Measurements from ENCODE around the gene PKLR. TPM values are rescaled to one million over a fixed set of nuclear protein-coding genes. Genes with fewer than 3 reads are reported as not detected.

PKLR gene
- total and polyA plus RNA-seq, 2 of the 4 experiments (the other 2 are of a cell fraction): 0.03 TPM; not detected in 1

GRCh38 chr1:155250633-155251449 is 50.4 kb downstream of the PKLR start (continued):
- TF ChIP-seq RAD21 (IDR thresholded peaks at IDR 0.05; ENCODE audit: low read length) (peak; percentile 93), BHLHE40 (IDR thresholded peaks at IDR 0.05; ENCODE audit: low read depth, low read length) (no peak), NFE2L2 (IDR thresholded peaks at IDR 0.05; ENCODE audit: low read depth, low read length) (no peak)

GRCh38 chr1:155250246-155250632 is 51.0 kb downstream of the PKLR start:
- Histone ChIP-seq H4K5ac (ENCODE audit: low read depth, low read length) (no peak overlapping the region; the same call in 1 of the 2 replicates), H3K4me1 (ENCODE audit: control insufficient read depth, insufficient read depth, low read length) (peaks cover 14% of the 10 kb centered on the region), H2BK15ac (ENCODE audit: low read depth, low read length) (no peak overlapping the region), H2BK120ac (ENCODE audit: low read depth, low read length) (no peak overlapping the region), H3K9me3 (ENCODE audit: control insufficient read depth, insufficient read depth, low read length) (no peaks in the 10 kb centered on the region), H4K20me1 (ENCODE audit: insufficient read depth, low read length) (no peaks in the 10 kb centered on the region), H2AK5ac (ENCODE audit: low read depth, low read length) (peak overlapping the region; percentile 37; the same call in 1 of the 2 replicates), H3K56ac (ENCODE audit: extremely low read depth, insufficient read depth, low read length) (no peak overlapping the region), H3K27ac (ENCODE audit: insufficient read depth, low read length) (no peak overlapping the region), H3K4me2 (ENCODE audit: low read depth, low read length) (no peak overlapping the region), H3K9ac (ENCODE audit: low read depth, low read length) (no peak overlapping the region), H2BK20ac (ENCODE audit: low read depth, low read length) (no peak overlapping the region), H4K91ac (ENCODE audit: insufficient read depth, low read depth, low read length) (no peak overlapping the region), H4K8ac (ENCODE audit: low read depth in 2 of 2, low read length in 2 of 2) (peak overlapping the region in 1 of 2 experiments; percentile 82; a peak in 1 of 4 replicates), H3K36me3 (ENCODE audit: control insufficient read depth, insufficient read depth, low read length) (peaks cover 16% of the 10 kb centered on the region), H2AFZ (replicated peaks; ENCODE audit: low read length, poor library complexity) (peak overlapping the region; percentile 93), H3K23ac (ENCODE audit: low read depth, low read length) (no peak overlapping the region), H3K18ac (ENCODE audit: low read depth, low read length) (no peak overlapping the region), H3K27me3 (ENCODE audit: control insufficient read depth, insufficient read depth, low read length) (no peaks in the 10 kb centered on the region), H3K79me1 (ENCODE audit: low read depth in 1 of 2, low read length in 2 of 2) (peaks cover 12 to 31% of the 10 kb centered on the region in 2 experiments), H3K14ac (replicated peaks; ENCODE audit: low read depth, low read length) (no peak overlapping the region), H3K4ac (ENCODE audit: low read depth, low read length) (peak overlapping the region; percentile 71), H3K4me3 (ENCODE audit: insufficient read depth, low read depth, low read length) (no peak overlapping the region), H2AK9ac (replicated peaks; ENCODE audit: low read depth, low read length, poor library complexity) (peak overlapping the region; percentile 60), H3K9me1 (ENCODE audit: insufficient read depth, low read length) (peaks cover 4% of the 10 kb centered on the region; the same call in 1 of the 2 replicates), H2BK5ac (ENCODE audit: low read depth, low read length, poor library complexity, severe bottlenecking) (no peak overlapping the region)
- in situ Hi-C loops (cut with MboI; ENCODE audit: low sequenced_read_pairs) (no loop called here), intact Hi-C loops (cut with micrococcal nuclease) (loop anchor here (1.0 to 5.0 kb wide), 3 partner anchors 73 to 398 kb away; no protein-coding TSS in a partner anchor), dilution Hi-C loops (cut with HindIII; ENCODE audit: low sequenced_read_pairs, unreplicated experiment) (no loop called here)
- BruUV-seq (replicated peaks): no TSS peak
- no peak for DNase-seq
- POLR2A ChIA-PET (ENCODE audit: unreplicated experiment): no interaction called here
- WGBS, 2 experiments (ENCODE audit: extremely low coverage in 2 of 2, insufficient read length in 1 of 2): 32% methylated on average over 21 of the region's 28 CpGs; no CpG with 5 or more reads in 1 of the 2 experiments
- CTCF ChIA-PET: interaction anchor here (0.5 to 1.7 kb wide), 13 partner anchors 9 to 494 kb away, joined by 3 to 6 read pairs (median 3); partner anchors contain the start of gene CLK2
- no peak for ATAC-seq (ENCODE audit: low read depth)
- no peak for TF ChIP-seq NFE2L2 (IDR thresholded peaks at IDR 0.05; ENCODE audit: low read depth, low read length)
- no peak for TF ChIP-seq RAD21 (IDR thresholded peaks at IDR 0.05; ENCODE audit: low read length)
- TF ChIP-seq SMC3 (IDR thresholded peaks at IDR 0.05; ENCODE audit: low read depth, low read length): no peak
- TF ChIP-seq RFX5 (IDR thresholded peaks at IDR 0.05; ENCODE audit: low read depth, low read length): no peak
- TF ChIP-seq POLR2A (IDR thresholded peaks at IDR 0.05; ENCODE audit: low read depth, low read length): no peak
- TF ChIP-seq MXI1 (IDR thresholded peaks at IDR 0.05; ENCODE audit: borderline replicate concordance, low read depth, low read length): no peak
- no peak for TF ChIP-seq CTCF (conservative IDR thresholded peaks at IDR 0.05; ENCODE audit: low read depth, low read length)
- TF ChIP-seq ELK1 (IDR thresholded peaks at IDR 0.05; ENCODE audit: borderline replicate concordance, low read depth, low read length): no peak
- TF ChIP-seq CEBPB (IDR thresholded peaks at IDR 0.05; ENCODE audit: low read depth, low read length): no peak
- no peak for TF ChIP-seq USF2 (IDR thresholded peaks at IDR 0.05; ENCODE audit: low read depth, low read length)
- no peak for TF ChIP-seq CHD1 (IDR thresholded peaks at IDR 0.05; ENCODE audit: low read depth, low read length)
